H1 (cell line): ENCODE measurements around the gene HGFAC. TPM values are rescaled to one million over a fixed set of nuclear protein-coding genes. Genes with fewer than 3 reads are reported as not detected.

Experiments
- POLR2A ChIP-seq, 2 experiments: IDR thresholded peaks; 1 replicate in 1 of 2; 2 replicates in 1 of 2; pipeline ENCODE4 v1.6.1; 2011; ENCODE audit warnings: low read depth in 2 of 2, low read length in 2 of 2, mild to moderate bottlenecking in 2 of 2; ENCODE audit errors: control extremely low read depth in 1 of 2
- POU5F1 ChIP-seq: IDR thresholded peaks from 2 replicates; pipeline ENCODE4 v1.6.1; 2011; ENCODE audit warnings: low read depth, mild to moderate bottlenecking, low read length, moderate library complexity
- SP2 ChIP-seq: IDR thresholded peaks from 2 replicates; pipeline ENCODE4 v1.6.1; 2012; ENCODE audit warnings: mild to moderate bottlenecking, low read length, inconsistent platforms
- polyA plus RNA-seq, 7 experiments: library from polyadenylated mRNA; depleted of rRNA in 3 of 7; stranded (reverse) in 5 of 7; unstranded in 2 of 7; fragments of >200 nt in 5 of 7; fragments of 200-250 nt in 2 of 7; gene quantifications; 1 replicate in 5 of 7; 2 replicates in 1 of 7; 4 replicates in 1 of 7; pipeline versions ENCODE4 v1.2.1 to v1.2.3, GENCODE V29; 2011 to 2013; ENCODE audit warnings: missing spikeins in 2 of 7, mixed read lengths in 2 of 7
- total RNA-seq: library from RNA; stranded (reverse); fragmentation: NEBNext Ultra II Directional; extraction: Animal tissue kit (Norgen Biotek cat#: 25700); gene quantifications from 2 replicates; pipeline ENCODE4 v1.2.1, GENCODE V29; 2021
- TF ChIP-seq, protein P1 (sequence below): IDR thresholded peaks from 2 replicates; pipeline ENCODE4 v1.6.1; 2012; ENCODE audit warnings: low read length, inconsistent platforms

HGFAC gene
- total and polyA plus RNA-seq, 2 of the 8 experiments (the other 6 are each of a cell fraction or from before 2014, with no cell fraction given) = 0.14 to 0.15 TPM

- TF ChIP-seq, protein P1, sequence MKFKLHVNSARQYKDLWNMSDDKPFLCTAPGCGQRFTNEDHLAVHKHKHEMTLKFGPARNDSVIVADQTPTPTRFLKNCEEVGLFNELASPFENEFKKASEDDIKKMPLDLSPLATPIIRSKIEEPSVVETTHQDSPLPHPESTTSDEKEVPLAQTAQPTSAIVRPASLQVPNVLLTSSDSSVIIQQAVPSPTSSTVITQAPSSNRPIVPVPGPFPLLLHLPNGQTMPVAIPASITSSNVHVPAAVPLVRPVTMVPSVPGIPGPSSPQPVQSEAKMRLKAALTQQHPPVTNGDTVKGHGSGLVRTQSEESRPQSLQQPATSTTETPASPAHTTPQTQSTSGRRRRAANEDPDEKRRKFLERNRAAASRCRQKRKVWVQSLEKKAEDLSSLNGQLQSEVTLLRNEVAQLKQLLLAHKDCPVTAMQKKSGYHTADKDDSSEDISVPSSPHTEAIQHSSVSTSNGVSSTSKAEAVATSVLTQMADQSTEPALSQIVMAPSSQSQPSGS = no peak
- TF ChIP-seq POU5F1 (no peak), POLR2A (IDR thresholded peaks at IDR 0.05; ENCODE audit: control extremely low read depth in 1 of 2, low read depth in 2 of 2, low read length in 2 of 2) (no peak), SP2 (no peak)
- TF ChIP-seq, all 59 proteins: peak for 0
These were observed 10.2 kb downstream of the HGFAC start (continued) for GRCh38 chr4:3451956-3452355.
